SU-DHL-6 (cell line): ENCODE data around the gene WDR43.

ENCODE experiments used
- H2AFZ ChIP-seq: fragments of 200-600 bp; sonication (generic); 2 replicates; pipeline ENCODE4 v1.6.1; 2014; ENCODE audit warnings: low read depth, mild to moderate bottlenecking, moderate library complexity, mixed read lengths, antibody characterized with exemption, low read length; ENCODE audit not compliant: severe bottlenecking
- H3F3A ChIP-seq: fragments of 200-600 bp; shearing (Covaris generic); 2 replicates; pipeline ENCODE4 v1.6.0; 2016; ENCODE audit warnings: antibody characterized with exemption, mild to moderate bottlenecking; ENCODE audit not compliant: insufficient read depth
- H3K27ac ChIP-seq: fragments of 200-600 bp; sonication (generic); 2 replicates; pipeline ENCODE4 v1.5.1; 2016; ENCODE audit warnings: low read depth, mild to moderate bottlenecking, low read length, moderate library complexity, mixed read lengths
- H3K27me3 ChIP-seq: fragments of 200-600 bp; sonication (generic), shearing (Covaris generic); 2 replicates; pipeline ENCODE4 v1.6.0; 2014; ENCODE audit warnings: mild to moderate bottlenecking, low read length
- H3K36me3 ChIP-seq: fragments of 200-600 bp; sonication (generic); 2 replicates; pipeline ENCODE4 v1.6.1; 2014; ENCODE audit warnings: mild to moderate bottlenecking, low read length, mixed read lengths
- H3K4me2 ChIP-seq: fragments of 300-600, 200-600 bp; shearing (Covaris generic), sonication (generic); 2 replicates; pipeline ENCODE4 v1.6.0; 2014; ENCODE audit warnings: low read length, low read depth, mild to moderate bottlenecking; ENCODE audit not compliant: poor library complexity, severe bottlenecking
- H3K4me3 ChIP-seq: fragments of 200-600 bp; sonication (generic); 2 replicates; pipeline ENCODE4 v1.5.1; 2014; ENCODE audit warnings: antibody characterized with exemption, low read length, mild to moderate bottlenecking, mixed read lengths; ENCODE audit not compliant: insufficient read depth, poor library complexity, severe bottlenecking
- H3K79me2 ChIP-seq: fragments of 200-600 bp; sonication (generic); 2 replicates; pipeline ENCODE4 v1.6.1; 2014; ENCODE audit warnings: mild to moderate bottlenecking, low read length, moderate library complexity; ENCODE audit not compliant: insufficient read depth
- H3K9ac ChIP-seq: fragments of 200-600 bp; sonication (generic); 2 replicates; pipeline ENCODE4 v1.7.0; 2014; ENCODE audit warnings: mild to moderate bottlenecking, low read length
- H3K9me2 ChIP-seq: fragments of 200-600 bp; sonication (generic); replicated peaks from 2 replicates; pipeline ENCODE4 v1.6.1; 2014; ENCODE audit warnings: low read length; ENCODE audit not compliant: insufficient read depth
- H3K9me3 ChIP-seq: fragments of 200-600 bp; sonication (generic); 2 replicates; pipeline ENCODE4 v1.6.1; 2014; ENCODE audit warnings: low read length, mixed read lengths; ENCODE audit not compliant: insufficient read depth
- H4K20me1 ChIP-seq: fragments of 200-600 bp; sonication (generic); 2 replicates; pipeline ENCODE4 v1.6.1; 2014; ENCODE audit warnings: low read depth, mild to moderate bottlenecking, antibody characterized with exemption, low read length, moderate library complexity, mixed read lengths
- CTCF ChIP-seq: fragments of 200-600 bp; sonication (generic); IDR thresholded peaks from one replicate; pipeline ENCODE4 v1.5.1; 2017; ENCODE audit warnings: antibody characterized with exemption, mild to moderate bottlenecking, low read length, moderate library complexity; ENCODE audit not compliant: insufficient read depth, poor library complexity, severe bottlenecking
- EZH2phosphoT487 ChIP-seq: fragments of 200-600 bp; sonication (generic), shearing (Covaris generic); conservative IDR thresholded peaks from 2 replicates; pipeline ENCODE4 v1.6.1; 2018; ENCODE audit warnings: mild to moderate bottlenecking, antibody characterized with exemption, low read length, moderate library complexity, mixed read lengths

Gene WDR43

GRCh38 chr2:28958689-28959088 is 64.2 kb downstream of the WDR43 start:
- no peaks in the 10 kb centered on the region for H4K20me1 ChIP-seq
- no peaks in the 10 kb centered on the region for H3K9me3 ChIP-seq
- H2AFZ ChIP-seq = no peak overlapping the region
- peak; percentile 52 for TF ChIP-seq CTCF
- no peak for TF ChIP-seq EZH2phosphoT487
- no peak overlapping the region for H3K4me3 ChIP-seq
- H3K36me3 ChIP-seq = no peaks in the 10 kb centered on the region
- H3K4me2 ChIP-seq = no peak overlapping the region
- no peak overlapping the region for H3K9ac ChIP-seq
- no peaks in the 10 kb centered on the region for H3K27me3 ChIP-seq
- H3K9me2 ChIP-seq = no peaks in the 10 kb centered on the region
- no peaks in the 10 kb centered on the region for H3K79me2 ChIP-seq
- no peaks in the 10 kb centered on the region for H3F3A ChIP-seq
- no peak overlapping the region for H3K27ac ChIP-seq

DNA sequence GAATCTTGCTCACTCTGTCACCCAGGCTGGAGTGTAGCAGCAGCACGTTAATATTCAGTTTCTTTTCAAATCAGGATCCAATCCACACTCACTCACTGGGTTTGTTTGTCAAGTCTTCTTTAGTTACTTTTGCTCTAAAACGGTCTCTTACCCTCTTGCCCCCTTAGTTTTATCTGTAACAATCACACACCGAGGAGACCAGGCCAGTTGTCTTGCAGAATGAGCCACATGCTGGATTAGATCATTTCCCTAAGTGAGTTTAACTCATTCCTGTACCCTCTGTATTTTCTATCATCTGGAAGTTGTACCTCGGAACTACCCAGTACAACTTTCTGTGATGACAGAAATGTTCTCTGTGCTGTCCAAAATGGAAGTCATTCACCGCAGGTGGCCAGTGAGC is 65.9 kb downstream of the WDR43 start:
- Histone ChIP-seq H2AFZ (no peak overlapping the region), H3K36me3 (no peaks in the 10 kb centered on the region), H3K9me2 (no peaks in the 10 kb centered on the region), H3K27me3 (no peaks in the 10 kb centered on the region), H3K27ac (no peak overlapping the region), H3K4me3 (no peak overlapping the region), H3K4me2 (no peak overlapping the region), H3K9me3 (no peaks in the 10 kb centered on the region), H3K79me2 (no peaks in the 10 kb centered on the region), H4K20me1 (no peaks in the 10 kb centered on the region), H3K9ac (no peak overlapping the region), H3F3A (no peaks in the 10 kb centered on the region)
- TF ChIP-seq EZH2phosphoT487 = no peak
- TF ChIP-seq CTCF = no peak

GRCh38 chr2:28962505-28962904 is 68.0 kb downstream of the WDR43 start:
- no peak for TF ChIP-seq EZH2phosphoT487
- H3K79me2 ChIP-seq = no peaks in the 10 kb centered on the region

DNA sequence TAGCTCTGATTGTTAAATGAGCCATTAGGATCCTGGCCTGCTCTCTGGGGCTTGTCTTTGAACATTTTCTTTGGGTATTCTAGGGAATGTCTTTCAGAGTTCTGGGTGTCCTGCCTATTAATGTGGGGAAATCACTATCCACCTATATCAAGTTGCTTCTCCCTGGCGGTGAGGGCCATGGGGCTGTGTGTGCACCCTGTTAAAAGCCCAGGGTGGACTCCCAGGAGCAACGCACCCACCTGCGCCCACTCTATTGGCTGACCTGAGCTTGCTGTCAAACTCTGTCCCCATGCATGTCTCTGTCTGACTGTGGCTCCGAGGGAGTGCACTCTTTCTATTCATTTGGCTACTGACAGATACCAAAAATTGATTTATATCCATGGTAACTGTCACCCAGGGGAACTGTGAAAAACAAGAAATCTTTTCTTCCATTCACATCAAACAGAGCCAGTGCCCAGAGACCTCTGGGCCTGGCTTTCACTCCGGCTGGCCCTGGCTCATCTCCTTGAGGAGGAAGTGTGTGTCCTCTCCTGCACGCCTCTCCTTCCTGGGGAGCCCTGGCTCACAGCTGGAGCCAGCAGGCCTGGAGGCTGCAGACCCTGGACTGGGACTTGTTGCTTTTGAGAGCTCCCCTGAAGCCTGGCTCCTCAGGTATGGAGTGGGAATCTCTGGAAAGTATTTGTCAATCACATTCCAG is 76.1 kb downstream of the WDR43 start:
- Histone ChIP-seq H3K9me3 (no peaks in the 10 kb centered on the region), H3K79me2 (no peaks in the 10 kb centered on the region), H4K20me1 (no peaks in the 10 kb centered on the region), H3K27me3 (no peaks in the 10 kb centered on the region), H3K36me3 (no peaks in the 10 kb centered on the region), H3K9me2 (no peaks in the 10 kb centered on the region), H3F3A (no peaks in the 10 kb centered on the region), H3K4me2 (no peak overlapping the region), H3K4me3 (no peak overlapping the region), H2AFZ (no peak overlapping the region), H3K9ac (no peak overlapping the region), H3K27ac (no peak overlapping the region)
- TF ChIP-seq CTCF = no peak
- no peak for TF ChIP-seq EZH2phosphoT487

More at GRCh38 chr2:28962505-28962904, 68.0 kb downstream of the WDR43 start:
- Histone ChIP-seq H3K36me3 (no peaks in the 10 kb centered on the region), H3K27me3 (no peaks in the 10 kb centered on the region), H3K4me3 (no peak overlapping the region), H3K9me2 (no peaks in the 10 kb centered on the region), H4K20me1 (no peaks in the 10 kb centered on the region), H3K4me2 (no peak overlapping the region), H3F3A (no peaks in the 10 kb centered on the region), H3K27ac (no peak overlapping the region), H2AFZ (no peak overlapping the region), H3K9me3 (no peaks in the 10 kb centered on the region), H3K9ac (no peak overlapping the region)
